PFSK-1 (cell line): ENCODE data around the gene GSG1L.

Experiments
- FOXP2 ChIP-seq: optimal IDR thresholded peaks from 2 replicates; pipeline ENCODE3; 2011; ENCODE audit warnings: borderline replicate concordance, control low read depth, inconsistent platforms; ENCODE audit not compliant: insufficient read depth; ENCODE audit errors: extremely low read length, extremely low read depth
- POLR2AphosphoS5 ChIP-seq: IDR thresholded peaks from 2 replicates; pipeline ENCODE4 v1.6.1; 2012; ENCODE audit warnings: low read depth, mild to moderate bottlenecking, control low read depth, low read length, moderate library complexity
- REST ChIP-seq, 2 experiments: IDR thresholded peaks; 2 replicates each; pipeline versions ENCODE4 v1.6.1 to v1.8.0; 2011 to 2012; ENCODE audit warnings: low read depth in 2 of 2, low read length in 2 of 2, control low read depth in 1 of 2, inconsistent platforms in 1 of 2, mild to moderate bottlenecking in 1 of 2, moderate library complexity in 1 of 2; ENCODE audit not compliant: insufficient read depth in 1 of 2
- SIN3A ChIP-seq: IDR thresholded peaks from 2 replicates; pipeline ENCODE4 v1.6.1; 2012; ENCODE audit warnings: mild to moderate bottlenecking, low read length, moderate library complexity, borderline replicate concordance; ENCODE audit not compliant: insufficient read depth
- TAF1 ChIP-seq: IDR thresholded peaks from 2 replicates; pipeline ENCODE4 v1.6.1; 2012; ENCODE audit warnings: low read length, control low read depth, borderline replicate concordance; ENCODE audit not compliant: insufficient read depth

Gene GSG1L

GRCh38 chr16:28087675-28088300 is 24.3 kb upstream of the GSG1L start:
- TF ChIP-seq REST (IDR thresholded peaks at IDR 0.05; ENCODE audit: insufficient read depth in 1 of 2, low read depth in 2 of 2, low read length in 2 of 2): peak; percentile 70 to 89
- TF ChIP-seq FOXP2: no peak
- TF ChIP-seq SIN3A: no peak
- no peak for TF ChIP-seq TAF1
- TF ChIP-seq POLR2AphosphoS5: no peak

- TF ChIP-seq POLR2AphosphoS5: no peak
These were observed 23.7 kb upstream of the GSG1L start for GRCh38 chr16:28087140-28087660.

- no peak for TF ChIP-seq TAF1
- TF ChIP-seq SIN3A: no peak
- TF ChIP-seq POLR2AphosphoS5: no peak
- TF ChIP-seq FOXP2: no peak
- TF ChIP-seq REST (IDR thresholded peaks at IDR 0.05; ENCODE audit: insufficient read depth in 1 of 2, low read depth in 2 of 2, low read length in 2 of 2): no peak
These were observed 22.9 kb upstream of the GSG1L start for GRCh38 chr16:28086186-28087139.

- TF ChIP-seq TAF1 (no peak), SIN3A (no peak), REST (IDR thresholded peaks at IDR 0.05; ENCODE audit: insufficient read depth in 1 of 2, low read depth in 2 of 2, low read length in 2 of 2) (no peak), FOXP2 (no peak), POLR2AphosphoS5 (no peak)
These were observed 22.1 kb upstream of the GSG1L start for GRCh38 chr16:28085389-28086171.

GRCh38 chr16:28084209-28084608 is 20.7 kb upstream of the GSG1L start:
- no peak for TF ChIP-seq FOXP2
- TF ChIP-seq POLR2AphosphoS5: no peak
- no peak for TF ChIP-seq SIN3A
- TF ChIP-seq REST (IDR thresholded peaks at IDR 0.05; ENCODE audit: insufficient read depth in 1 of 2, low read depth in 2 of 2, low read length in 2 of 2): no peak
- no peak for TF ChIP-seq TAF1
